Small intestine (tissue), 7 donors: ENCODE measurements around the gene CD58. TPM values are rescaled to one million over a fixed set of nuclear protein-coding genes. Genes with fewer than 3 reads are reported as not detected.

Experiments
- DNase-seq, 2 donors: peaks; one replicate each; pipeline versions ENCODE4 v3.0.0 to v3.0.0-alpha.2; 2013
- FAIRE-seq: peaks from 2 replicates; lab custom pipeline; 2012; peaks lifted over from hg19 to GRCh38; lab: Jason Lieb, UNC
- H3K27ac ChIP-seq, 3 donors: one replicate each; pipeline ENCODE4 v1.5.1; 2013; ENCODE audit warnings: low read length in 2 of 3, mild to moderate bottlenecking in 2 of 3, control low read depth in 1 of 3, inconsistent platforms in 1 of 3, low read depth in 1 of 3, moderate library complexity in 1 of 3
- H3K27me3 ChIP-seq, 3 donors: one replicate each; pipeline ENCODE4 v1.6.1; 2013; ENCODE audit warnings: low read length in 3 of 3, inconsistent platforms in 1 of 3; ENCODE audit not compliant: control insufficient read depth in 3 of 3, insufficient read depth in 3 of 3
- H3K36me3 ChIP-seq, 3 donors: one replicate each; pipeline ENCODE4 v1.6.1; 2013; ENCODE audit warnings: low read length in 3 of 3, inconsistent platforms in 1 of 3, low read depth in 1 of 3, mild to moderate bottlenecking in 1 of 3, moderate library complexity in 1 of 3; ENCODE audit not compliant: control insufficient read depth in 3 of 3, insufficient read depth in 2 of 3
- H3K4me1 ChIP-seq, 3 donors: one replicate each; pipeline ENCODE4 v1.6.1; 2013; ENCODE audit warnings: low read length in 2 of 3, inconsistent platforms in 1 of 3, low read depth in 1 of 3, mild to moderate bottlenecking in 1 of 3, moderate library complexity in 1 of 3; ENCODE audit not compliant: control insufficient read depth in 3 of 3, insufficient read depth in 2 of 3
- H3K4me3 ChIP-seq, 3 donors: one replicate each; pipeline ENCODE4 v1.5.1; 2013; ENCODE audit warnings: low read length in 3 of 3, control low read depth in 1 of 3, inconsistent platforms in 1 of 3, low read depth in 1 of 3, mild to moderate bottlenecking in 1 of 3, moderate library complexity in 1 of 3
- H3K9me3 ChIP-seq, 2 donors: one replicate each; pipeline ENCODE4 v1.6.1; 2013; ENCODE audit warnings: low read depth in 1 of 2, low read length in 1 of 2; ENCODE audit not compliant: control insufficient read depth in 2 of 2, insufficient read depth in 1 of 2
- WGBS, 3 donors: extraction: QIAGEN DNeasy Blood & Tissue Kit; methylation state at CpG; one replicate each; pipeline ENCODE4 v1.1.7; 2013; 5-methylcytosine and 5-hydroxymethylcytosine counted together
- polyA plus RNA-seq, 4 donors: library from polyadenylated mRNA; stranded (reverse) in 3 of 4; unstranded in 1 of 4; fragments of 200-250 nt in 3 of 4; fragments of 120-200 nt in 1 of 4; gene quantifications; one replicate each; pipeline versions ENCODE4 v1.2.1 to v1.2.3, GENCODE V29; 2013
- donor health status: healthy with polysubstance abuse.
- donor health status: control.
- donor health status: control.
- donor health status: Bipolar disorder and iron deficiency.
- donor health status: healthy.

Gene CD58
- polyA plus RNA-seq, 4 donors: 28.4 to 40.8 (median 29.6) TPM

- whole genome bisulfite sequencing, 3 donors: 64 to 74% (median 70%) methylated on average over 5 of the region's 5 CpGs
- Histone ChIP-seq H3K4me1 (peaks cover 12 to 85% (median 25%) of the 10 kb centered on the region in 3 donors), H3K27me3 (no peaks in the 10 kb centered on the region), H3K27ac (peak overlapping the region in 1 of 3 donors; percentile 15), H3K36me3 (peaks cover 0 to 2% (median 0%) of the 10 kb centered on the region in 3 donors), H3K9me3 (no peaks in the 10 kb centered on the region), H3K4me3 (no peak overlapping the region)
- peak in 1 of 2 donors; percentile 66 for DNase-seq
- FAIRE-seq: no peak
Measured at GRCh38 chr1:116491700-116492357, 79.0 kb downstream of the CD58 start.

GRCh38 chr1:116490588-116490987, 80.2 kb downstream of the CD58 start:
- Histone ChIP-seq H3K4me3 (no peak overlapping the region), H3K9me3 (no peaks in the 10 kb centered on the region), H3K27ac (peak overlapping the region in 2 of 3 donors; percentile 34 to 94), H3K4me1 (peaks cover 9 to 74% (median 15%) of the 10 kb centered on the region in 3 donors), H3K36me3 (peaks cover 0 to 2% (median 0%) of the 10 kb centered on the region in 3 donors), H3K27me3 (no peaks in the 10 kb centered on the region)
- DNase-seq (no peak), FAIRE-seq (no peak)
- 44 to 72% (median 55%) methylated on average over 3 of the region's 3 CpGs for WGBS, 3 donors

GRCh38 chr1:116489231-116489697, 81.6 kb downstream of the CD58 start:
- Histone ChIP-seq H3K27ac (peak overlapping the region; percentile 9 to 94 (median 61)), H3K4me3 (no peak overlapping the region), H3K27me3 (no peaks in the 10 kb centered on the region), H3K36me3 (peaks cover 0 to 2% (median 0%) of the 10 kb centered on the region in 3 donors), H3K4me1 (peaks cover 8 to 76% (median 9%) of the 10 kb centered on the region in 3 donors), H3K9me3 (no peaks in the 10 kb centered on the region)
- FAIRE-seq: no peak
- peak; percentile 64 to 79 for DNase-seq
- 24 to 53% (median 37%) methylated on average over 5 of the region's 5 CpGs for WGBS, 3 donors

- Histone ChIP-seq H3K27ac (no peak overlapping the region), H3K4me1 (peaks cover 7 to 74% (median 10%) of the 10 kb centered on the region in 3 donors), H3K4me3 (no peak overlapping the region), H3K27me3 (no peaks in the 10 kb centered on the region), H3K9me3 (no peaks in the 10 kb centered on the region), H3K36me3 (peaks cover 0 to 1% (median 0%) of the 10 kb centered on the region in 3 donors)
- 80 to 83% (median 81%) methylated on average over 4 of the region's 4 CpGs for WGBS, 3 donors
- FAIRE-seq: no peak
- no peak for DNase-seq
Measured at GRCh38 chr1:116488071-116488470, 82.8 kb downstream of the CD58 start.

- Histone ChIP-seq H3K4me3 (no peak overlapping the region), H3K36me3 (no peaks in the 10 kb centered on the region), H3K9me3 (no peaks in the 10 kb centered on the region), H3K27ac (no peak overlapping the region), H3K27me3 (no peaks in the 10 kb centered on the region), H3K4me1 (peaks cover 7 to 69% (median 10%) of the 10 kb centered on the region in 3 donors)
- no peak for FAIRE-seq
- WGBS, 3 donors: 87 to 89% (median 88%) methylated on average over 1 of the region's 1 CpG
- DNase-seq: no peak
Measured at GRCh38 chr1:116487583-116487982, 83.2 kb downstream of the CD58 start.

- Histone ChIP-seq H3K4me1 (peaks cover 9 to 68% (median 12%) of the 10 kb centered on the region in 3 donors), H3K27me3 (no peaks in the 10 kb centered on the region), H3K27ac (no peak overlapping the region), H3K36me3 (no peaks in the 10 kb centered on the region), H3K9me3 (no peaks in the 10 kb centered on the region), H3K4me3 (no peak overlapping the region)
- DNase-seq (no peak), FAIRE-seq (no peak)
Measured at GRCh38 chr1:116487031-116487430, 83.8 kb downstream of the CD58 start.

- peaks cover 9 to 68% (median 15%) of the 10 kb centered on the region in 3 donors for H3K4me1 ChIP-seq
- H3K4me3 ChIP-seq: no peak overlapping the region
- WGBS, 3 donors: 70 to 71% (median 70%) methylated on average over 3 of the region's 3 CpGs
- FAIRE-seq (no peak), DNase-seq (no peak)
- H3K36me3 ChIP-seq: no peaks in the 10 kb centered on the region
- no peaks in the 10 kb centered on the region for H3K27me3 ChIP-seq
- no peak overlapping the region for H3K27ac ChIP-seq
- no peaks in the 10 kb centered on the region for H3K9me3 ChIP-seq
Measured at GRCh38 chr1:116486424-116486823, 84.4 kb downstream of the CD58 start.

- peaks cover 12 to 68% (median 16%) of the 10 kb centered on the region in 3 donors for H3K4me1 ChIP-seq
Measured at GRCh38 chr1:116485976-116486375, 84.8 kb downstream of the CD58 start.

More at GRCh38 chr1:116485976-116486375, 84.8 kb downstream of the CD58 start:
- no peak for FAIRE-seq
- WGBS, 3 donors: 84 to 96% (median 92%) methylated on average over 2 of the region's 2 CpGs
- peak overlapping the region in 1 of 3 donors; percentile 73 for H3K27ac ChIP-seq
- no peak for DNase-seq
- no peak overlapping the region for H3K4me3 ChIP-seq
- no peaks in the 10 kb centered on the region for H3K27me3 ChIP-seq
- H3K9me3 ChIP-seq: no peaks in the 10 kb centered on the region
- no peaks in the 10 kb centered on the region for H3K36me3 ChIP-seq
